HuH-7.5 (cell line): ENCODE data around the gene MAP2K7.
"Not testable (repeated sequence)": the region's sequence is repeated elsewhere in the genome, so short reads cannot be mapped to it uniquely, and the experiment has no call there.

Experiments
- DNase-seq: peaks from one replicate; pipeline ENCODE4 v3.0.0; 2011; ENCODE audit warnings: low spot score

The MAP2K7 gene

GRCh38 chr19:7885818-7886217, 17.9 kb upstream of the MAP2K7 start:
- no peak for DNase-seq

GRCh38 chr19:7887408-7888144, 16.1 kb upstream of the MAP2K7 start:
- no peak for DNase-seq

DNA sequence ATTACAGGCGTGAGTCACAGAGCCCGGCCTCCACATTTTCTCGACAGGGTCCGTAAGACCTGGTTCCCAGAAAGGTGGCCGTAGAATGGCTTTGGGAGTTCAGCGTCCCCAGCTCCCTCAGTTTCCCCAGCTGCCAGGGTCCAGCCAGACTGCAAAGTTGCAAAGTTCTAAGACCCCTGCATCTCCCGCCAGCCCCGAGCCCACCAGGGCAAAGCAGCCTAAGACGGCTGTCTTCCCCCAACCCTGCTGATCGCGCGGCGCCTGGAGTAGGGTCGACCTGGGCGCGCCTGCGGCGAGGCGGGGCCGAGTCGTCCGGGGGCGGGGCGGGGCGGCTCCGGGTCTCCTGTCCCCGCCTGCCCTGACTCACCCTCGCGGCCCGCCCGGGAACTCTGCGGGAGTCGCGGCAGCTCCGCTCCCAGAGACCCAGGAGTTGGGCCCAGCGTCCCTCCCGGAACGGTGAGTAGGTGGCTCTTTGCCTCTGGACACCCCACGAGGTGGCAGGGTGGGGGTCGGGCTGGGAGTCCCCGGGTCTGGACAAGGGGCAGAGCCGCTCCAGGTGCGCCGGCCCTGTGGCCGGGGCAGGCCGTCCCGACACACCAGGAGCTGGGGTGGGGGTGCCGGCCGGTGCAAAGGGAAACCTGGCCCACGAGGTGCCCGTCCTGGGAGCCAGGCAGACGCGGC, 15.4 kb upstream of the MAP2K7 start, which contains the start of gene LRRC8E:
LRRC8E (plus strand) TSS at position 366 of the 681 bp plus-strand sequence. CDS start 7,094 bp downstream, outside the sequence.
- DNase-seq, result peak; percentile 81

DNA sequence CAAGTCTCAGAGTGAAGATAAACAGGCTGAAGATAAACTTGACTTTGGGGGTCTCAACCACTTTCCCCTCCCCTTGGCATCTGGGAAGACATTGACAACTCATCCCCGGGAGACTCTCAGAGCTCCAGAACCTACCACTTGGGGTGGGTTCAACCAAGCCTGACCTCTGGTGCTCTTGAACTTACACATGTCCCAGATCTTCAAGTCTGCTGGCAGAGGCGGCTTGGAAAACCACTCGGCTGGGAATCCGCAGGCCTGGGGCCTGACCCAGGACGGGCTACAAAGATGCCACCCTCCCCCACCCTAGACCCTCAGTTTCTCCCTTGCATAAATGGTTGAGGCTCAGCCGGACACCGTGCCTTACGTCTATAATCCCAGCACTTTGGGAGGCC, 14.9 kb upstream of the MAP2K7 start:
- DNase-seq, result no peak

DNA sequence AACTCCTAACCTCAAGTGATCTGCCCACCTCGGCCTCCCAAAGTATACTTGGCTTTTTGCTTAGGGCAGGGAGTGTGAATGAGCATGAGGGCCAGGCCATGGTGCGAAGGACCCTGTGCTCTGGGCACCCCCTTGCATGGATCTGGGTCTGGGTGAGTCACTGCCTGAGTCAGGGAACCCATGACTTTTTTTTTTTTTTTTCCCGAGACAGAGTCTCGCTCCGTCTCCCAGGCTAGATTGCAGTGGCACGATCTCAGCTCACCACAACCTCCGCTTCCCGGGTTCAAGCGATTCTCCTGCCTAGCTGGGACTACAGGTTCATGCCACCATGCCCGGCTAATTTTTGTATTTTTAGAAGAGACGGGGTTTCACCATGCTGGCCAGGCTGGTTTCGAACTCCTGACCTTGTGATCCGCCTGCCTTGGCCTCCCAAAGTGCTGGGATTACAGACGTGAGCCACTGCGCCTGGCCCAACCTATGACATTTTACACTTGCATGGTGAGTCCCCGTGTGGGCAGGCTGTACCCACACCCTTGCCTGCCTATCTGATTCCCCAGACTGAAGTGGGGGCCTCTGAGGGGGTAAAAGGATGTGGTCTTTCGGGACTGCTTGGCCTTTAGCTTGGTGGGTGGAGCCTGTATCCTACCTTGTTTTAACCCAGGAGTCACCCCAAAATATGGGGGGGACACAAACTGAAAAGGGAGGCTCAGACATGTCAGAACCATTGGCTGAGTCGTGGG, 10.1 kb upstream of the MAP2K7 start:
- not testable (repeated sequence) for DNase-seq

DNA sequence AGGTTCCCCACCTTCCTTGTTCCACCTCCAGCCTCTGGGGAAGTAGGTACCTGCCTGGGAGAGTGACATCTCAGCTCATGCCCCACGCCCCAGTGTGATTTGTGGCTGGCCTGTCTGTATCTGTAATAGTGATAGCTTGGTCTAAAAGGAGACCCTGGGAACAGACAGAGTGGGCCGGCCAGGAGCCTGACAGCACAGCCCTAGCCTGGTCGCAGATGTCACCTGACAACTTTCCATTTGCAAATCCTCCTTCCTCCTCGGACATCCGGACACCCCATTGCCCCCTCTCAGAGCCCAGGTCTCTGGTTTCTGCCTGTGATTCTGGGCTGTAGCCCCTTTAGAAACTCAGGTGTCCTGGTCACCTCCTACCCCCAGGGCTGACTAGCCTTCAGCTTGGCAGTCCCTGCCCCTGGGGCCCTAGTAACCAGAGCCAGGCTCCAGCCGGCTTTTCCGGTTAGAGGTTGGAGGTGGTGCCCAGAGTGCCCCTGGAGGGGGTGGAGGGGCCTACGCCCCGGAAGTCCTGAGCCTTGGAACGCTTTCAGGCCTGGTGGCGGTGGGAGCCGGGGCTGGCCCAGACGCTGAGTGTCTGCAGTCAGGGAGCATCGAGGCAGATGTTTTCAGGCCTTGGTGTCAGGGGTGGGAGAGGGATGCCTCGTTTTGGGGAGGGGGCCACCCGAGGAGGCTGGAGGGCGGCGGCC, 8.9 kb upstream of the MAP2K7 start:
- no peak for DNase-seq

- DNase-seq, result no peak
These were observed 8.1 kb upstream of the MAP2K7 start for GRCh38 chr19:7895565-7895964.

DNA sequence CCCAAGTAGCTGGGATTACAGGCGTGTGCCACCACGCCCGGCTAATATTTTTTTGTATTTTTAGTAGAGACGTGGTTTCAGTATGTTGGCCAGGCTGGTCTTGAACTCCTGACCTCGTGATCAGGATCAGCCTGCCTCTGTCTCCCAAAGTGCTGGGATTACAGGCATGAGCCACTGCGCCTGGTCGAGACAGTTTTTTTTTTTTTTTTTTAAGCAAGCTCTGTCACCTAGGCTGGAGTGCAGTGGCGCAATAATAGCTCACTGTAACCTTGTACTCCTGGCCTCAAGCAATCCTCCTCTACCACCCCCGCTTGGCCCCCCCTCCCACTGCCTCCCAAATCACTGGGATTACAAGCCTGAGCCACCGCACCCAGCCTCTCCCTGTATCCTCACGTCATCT, 6.4 kb upstream of the MAP2K7 start:
- no peak for DNase-seq

GRCh38 chr19:7898967-7899366, 4.7 kb upstream of the MAP2K7 start:
- DNase-seq, result no peak

DNA sequence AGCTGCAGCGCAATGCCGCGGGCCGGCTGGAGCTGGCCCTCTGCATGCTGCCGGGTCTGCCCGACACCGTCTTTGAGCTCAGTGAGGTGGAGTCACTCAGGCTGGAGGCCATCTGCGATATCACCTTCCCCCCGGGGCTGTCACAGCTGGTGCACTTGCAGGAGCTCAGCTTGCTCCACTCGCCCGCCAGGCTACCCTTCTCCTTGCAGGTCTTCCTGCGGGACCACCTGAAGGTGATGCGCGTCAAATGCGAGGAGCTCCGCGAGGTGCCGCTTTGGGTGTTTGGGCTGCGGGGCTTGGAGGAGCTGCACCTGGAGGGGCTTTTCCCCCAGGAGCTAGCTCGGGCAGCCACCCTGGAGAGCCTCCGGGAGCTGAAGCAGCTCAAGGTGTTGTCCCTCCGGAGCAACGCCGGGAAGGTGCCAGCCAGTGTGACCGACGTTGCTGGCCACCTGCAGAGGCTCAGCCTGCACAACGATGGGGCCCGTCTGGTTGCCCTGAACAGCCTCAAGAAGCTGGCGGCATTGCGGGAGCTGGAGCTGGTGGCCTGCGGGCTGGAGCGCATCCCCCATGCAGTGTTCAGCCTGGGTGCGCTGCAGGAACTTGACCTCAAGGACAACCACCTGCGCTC, 3.8 kb upstream of the MAP2K7 start:
- DNase-seq, result no peak

- DNase-seq, result no peak
These were observed 3.2 kb upstream of the MAP2K7 start for GRCh38 chr19:7900401-7900870.

DNA sequence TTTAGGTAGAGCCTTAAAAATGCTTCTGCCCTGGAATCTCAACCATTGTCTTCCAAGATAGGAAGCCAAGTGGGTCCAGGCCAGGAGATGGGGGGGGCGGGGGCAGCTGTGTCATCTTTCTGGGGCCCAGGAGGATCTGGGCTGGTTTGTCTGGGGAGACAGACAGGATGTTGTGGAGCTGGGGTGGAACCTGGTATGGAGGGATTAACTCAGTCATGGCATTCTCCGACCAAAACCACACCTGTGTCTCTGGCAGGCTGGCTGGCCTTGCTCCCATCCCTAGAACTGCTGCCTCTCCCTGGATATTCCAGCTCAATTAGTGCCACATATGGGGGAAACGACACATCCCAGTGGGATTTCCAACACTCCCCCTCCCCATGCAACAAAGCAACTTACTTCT, 2.7 kb upstream of the MAP2K7 start:
- DNase-seq, result no peak

DNA sequence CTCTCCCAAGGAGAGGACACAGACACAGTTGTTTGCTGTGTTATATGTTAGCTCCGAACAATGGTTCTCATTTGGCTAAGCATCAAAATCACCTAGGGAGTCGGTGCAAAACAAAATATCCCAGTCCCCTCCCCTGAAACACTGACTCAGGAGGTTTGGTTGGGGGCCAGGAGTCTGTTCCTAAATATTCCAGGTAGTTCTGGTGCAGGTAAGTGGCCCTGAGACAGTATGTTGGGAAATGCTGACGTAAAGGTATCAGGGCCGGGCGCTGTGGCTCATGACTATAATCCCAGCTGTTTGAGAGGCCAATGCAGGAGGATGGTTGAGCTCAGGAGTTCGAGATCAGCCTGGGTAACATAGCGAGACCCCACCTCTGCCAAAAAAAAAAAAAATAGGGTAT, 2.3 kb upstream of the MAP2K7 start:
- no peak for DNase-seq

DNA sequence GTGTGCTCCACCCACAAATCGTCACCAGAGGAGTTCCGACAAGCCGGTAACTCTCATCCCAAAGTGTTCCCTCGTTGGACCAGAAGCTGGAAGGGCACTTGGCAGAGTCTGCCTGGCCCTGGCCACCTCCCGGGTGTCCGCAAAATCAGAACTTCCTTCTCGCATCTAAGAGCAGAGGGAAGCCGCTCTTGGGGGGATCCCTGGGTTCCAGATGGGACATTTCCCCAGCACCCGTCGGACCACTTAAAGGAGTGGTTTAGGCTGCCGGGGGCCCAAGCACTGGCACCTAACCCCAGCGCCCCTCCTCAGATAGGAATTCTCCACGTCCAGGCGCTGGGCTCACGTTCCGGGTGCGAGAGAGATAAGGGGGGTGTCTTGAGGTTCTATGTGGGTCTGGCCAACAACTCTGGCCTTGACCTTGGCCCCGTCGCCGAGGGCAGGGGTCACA, 857 bp upstream of the MAP2K7 start:
- DNase-seq, result no peak

DNA sequence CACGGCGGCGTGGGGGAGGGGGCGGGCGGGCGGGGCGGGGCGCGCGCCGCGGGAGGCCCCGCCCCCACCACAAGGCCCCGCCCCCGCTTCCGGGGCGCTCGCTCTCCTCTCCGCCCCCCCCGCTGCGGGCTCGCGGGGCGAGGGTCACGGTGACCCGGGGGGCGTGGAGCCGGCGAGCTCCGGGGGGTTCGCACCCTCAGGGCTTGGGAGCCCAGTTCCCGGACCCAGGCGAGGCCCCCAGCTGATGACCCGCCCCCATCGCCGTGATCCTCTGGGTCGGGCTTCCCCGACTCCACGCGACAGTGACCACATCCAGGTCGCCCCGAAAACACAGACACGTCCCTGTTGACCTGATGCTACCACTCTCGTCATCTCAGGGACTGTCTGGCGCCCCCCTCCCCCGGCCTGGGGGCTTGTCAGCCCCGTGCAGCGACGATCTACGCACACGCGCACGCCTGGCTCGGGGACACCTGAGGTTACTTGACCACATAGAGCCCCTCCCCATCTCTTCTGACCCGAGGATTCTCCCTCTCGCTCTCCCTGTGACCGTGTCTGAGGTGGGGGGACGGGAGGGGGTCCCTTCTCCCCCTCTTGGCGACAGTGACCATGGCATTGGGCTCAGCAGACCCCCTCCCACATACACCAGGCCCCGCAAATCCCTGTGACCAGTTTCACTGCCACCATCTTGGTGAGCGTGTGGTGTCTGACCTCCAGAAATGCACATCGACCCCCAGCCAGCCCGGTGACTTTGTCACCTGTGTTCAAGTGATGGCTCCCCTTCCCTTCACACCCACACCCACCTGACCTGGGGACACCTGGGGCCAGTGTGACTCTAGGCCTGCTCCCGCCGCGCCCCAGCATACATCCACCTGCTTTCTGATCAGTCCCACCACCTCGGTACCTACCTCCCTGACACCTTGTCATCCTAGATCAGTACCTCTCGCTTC, 670 bp downstream of the MAP2K7 start:
- DNase-seq, result no peak

DNA sequence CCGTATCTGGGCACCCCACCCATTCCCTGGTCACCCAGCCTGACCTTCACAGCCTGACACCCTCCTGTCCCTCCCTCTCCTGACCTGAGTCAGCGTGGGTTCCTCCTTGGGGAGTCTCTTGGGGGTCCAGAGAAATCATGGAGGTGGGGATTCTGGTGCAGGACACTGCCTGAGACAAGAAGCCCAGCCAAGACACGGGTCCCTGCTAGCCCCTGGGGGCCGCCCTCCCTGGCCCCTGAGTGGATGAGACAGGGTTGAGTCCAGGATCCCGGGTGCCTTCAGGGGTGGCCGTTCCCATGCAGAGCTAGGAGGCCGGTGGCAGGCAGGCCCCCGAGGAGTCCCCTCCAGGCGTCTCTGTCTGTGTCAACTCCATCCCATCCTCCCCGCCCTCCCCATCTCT, 1.6 kb downstream of the MAP2K7 start:
- DNase-seq, result no peak

GRCh38 chr19:7905859-7906258, 2.2 kb downstream of the MAP2K7 start:
- DNase-seq, result no peak

DNA sequence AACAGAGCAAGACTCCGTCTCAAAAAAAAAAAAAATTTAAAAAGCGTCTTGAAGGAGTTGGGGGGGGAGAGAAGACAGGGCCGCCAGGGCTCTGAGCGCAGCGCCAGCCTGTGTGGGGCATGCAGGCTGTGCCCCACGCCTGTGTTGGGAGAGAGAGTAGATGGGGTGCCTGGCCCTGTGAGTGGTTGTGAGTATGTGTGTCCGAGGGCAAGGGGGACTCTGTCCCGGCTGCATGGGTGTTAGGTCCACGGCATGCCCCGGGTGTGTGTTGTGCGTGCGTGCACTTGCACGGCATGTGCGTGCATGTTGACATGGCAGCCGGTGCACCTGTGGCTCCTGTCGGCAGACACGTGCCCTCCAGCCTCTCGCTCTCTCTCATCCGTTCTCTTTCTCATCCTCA, 3.4 kb downstream of the MAP2K7 start:
- DNase-seq, result no peak

GRCh38 chr19:7907544-7907943, 3.9 kb downstream of the MAP2K7 start:
- DNase-seq, result no peak

DNA sequence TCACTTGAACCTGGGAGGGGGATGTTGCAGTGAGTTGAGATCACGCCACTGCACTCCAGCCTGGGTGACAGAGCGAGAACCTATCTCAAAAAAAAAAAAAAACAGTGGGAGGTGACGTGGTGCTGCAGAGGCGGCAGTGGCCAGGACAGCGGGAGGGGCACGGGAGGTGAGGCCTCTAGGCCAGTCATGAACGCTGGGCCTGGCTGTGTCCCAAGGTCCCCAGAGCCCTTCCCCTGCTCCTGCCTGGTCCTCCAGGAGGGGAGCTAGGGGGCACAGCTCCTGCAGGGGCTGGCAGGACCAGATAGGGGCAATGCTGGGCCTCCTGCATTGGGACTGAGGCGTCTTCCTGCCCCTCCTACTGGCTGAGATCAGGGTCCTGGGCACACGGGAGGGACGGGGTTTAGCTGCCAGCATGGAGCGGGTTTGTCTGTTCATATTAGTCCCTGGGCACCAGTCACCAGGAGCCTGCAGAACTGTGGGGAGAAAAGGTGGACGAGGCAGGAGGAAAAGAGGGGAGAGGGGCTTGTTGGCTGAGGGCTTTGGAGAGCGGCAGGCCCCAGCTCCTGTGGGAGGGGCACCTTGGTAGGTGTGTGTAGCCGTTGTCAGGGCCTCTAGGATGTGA, 4.5 kb downstream of the MAP2K7 start:
- DNase-seq, result no peak
